NOMO-1 treated with dmso at 0.1 percent for 144 hours (cell line): Measurements from ENCODE around the gene FBXO21.
"Not testable (repeated sequence)": the region's sequence is repeated elsewhere in the genome, so short reads cannot be mapped to it uniquely, and the experiment has no call there.

Source experiments
- DNase-seq: peaks from one replicate; lab custom pipeline; 2025; ENCODE audit not compliant: unreplicated experiment; lab: John Stamatoyannopoulos, UW

FBXO21 gene

GRCh38 chr12:117190210-117190781, at the start of gene FBXO21:
FBXO21 (minus strand) TSS chr12:117190470; CDS start chr12:117190456, 14 bp downstream.
- DNase-seq: peak; percentile 52

GRCh38 chr12:117236456-117237001, 46.3 kb upstream of the FBXO21 start:
- peak; percentile 24 for DNase-seq

GRCh38 chr12:117235261-117235660, 45.0 kb upstream of the FBXO21 start:
- DNase-seq: no peak

- no peak for DNase-seq
These were observed 44.2 kb upstream of the FBXO21 start for GRCh38 chr12:117234441-117234840.

- DNase-seq: no peak
These were observed 41.5 kb upstream of the FBXO21 start for GRCh38 chr12:117231750-117232149.

- DNase-seq: no peak
These were observed 38.0 kb upstream of the FBXO21 start for GRCh38 chr12:117228239-117228638.

- DNase-seq: no peak
These were observed 36.9 kb upstream of the FBXO21 start for GRCh38 chr12:117227000-117227653.

- DNase-seq: no peak
These were observed 36.2 kb upstream of the FBXO21 start for GRCh38 chr12:117226505-117226904.

GRCh38 chr12:117225179-117225578, 34.9 kb upstream of the FBXO21 start:
- no peak for DNase-seq

- DNase-seq: not testable (repeated sequence)
These were observed 30.7 kb upstream of the FBXO21 start for GRCh38 chr12:117220947-117221346.

GRCh38 chr12:117218149-117218548, 27.9 kb upstream of the FBXO21 start:
- DNase-seq: no peak

- no peak for DNase-seq
These were observed 26.4 kb upstream of the FBXO21 start for GRCh38 chr12:117216686-117217085.

- DNase-seq: no peak
These were observed 24.5 kb upstream of the FBXO21 start for GRCh38 chr12:117214797-117215196.

- DNase-seq: no peak
These were observed 23.1 kb upstream of the FBXO21 start for GRCh38 chr12:117213295-117213808.

- peak; percentile 65 for DNase-seq
These were observed 22.4 kb upstream of the FBXO21 start for GRCh38 chr12:117212563-117213190.

- no peak for DNase-seq
These were observed 20.1 kb upstream of the FBXO21 start for GRCh38 chr12:117210266-117210918.

GRCh38 chr12:117209626-117210025, 19.4 kb upstream of the FBXO21 start:
- no peak for DNase-seq

GRCh38 chr12:117208811-117209455, 18.7 kb upstream of the FBXO21 start:
- DNase-seq: no peak

- no peak for DNase-seq
These were observed 17.9 kb upstream of the FBXO21 start for GRCh38 chr12:117208206-117208605.

GRCh38 chr12:117207675-117208074, 17.4 kb upstream of the FBXO21 start:
- no peak for DNase-seq

GRCh38 chr12:117202556-117202955, 12.3 kb upstream of the FBXO21 start:
- DNase-seq: no peak
